Measurements from ENCODE around the gene HEXIM2. TPM values are rescaled to one million over a fixed set of nuclear protein-coding genes. Genes with fewer than 3 reads are reported as not detected.

The HEXIM2 gene
- total RNA-seq, 1 donor from 2014 or later = 13.0 TPM

GRCh38 chr17:45138911-45139532 lies 22.7 kb upstream of the HEXIM2 start:
- peaks cover 3% of the 10 kb centered on the region for H3K36me3 Mint-ChIP-seq (ENCODE audit: low read depth, unreplicated experiment)
- no peak overlapping the region for H3K4me3 Mint-ChIP-seq (ENCODE audit: unreplicated experiment)
- H3K27ac Mint-ChIP-seq (ENCODE audit: unreplicated experiment) = no peak overlapping the region
- H3K4me1 Mint-ChIP-seq (ENCODE audit: unreplicated experiment) = no peaks in the 10 kb centered on the region
- peaks cover 9% of the 10 kb centered on the region for H3K27me3 Mint-ChIP-seq (ENCODE audit: unreplicated experiment)
- H3K9me3 Mint-ChIP-seq (ENCODE audit: unreplicated experiment) = no peaks in the 10 kb centered on the region
- TF ChIP-seq CTCF (IDR thresholded peaks at IDR 0.05; ENCODE audit: unreplicated experiment) = no peak
- no peak for DNase-seq (ENCODE audit: low spot score)

- peaks cover 9% of the 10 kb centered on the region for H3K27me3 Mint-ChIP-seq (ENCODE audit: unreplicated experiment)
- no peak overlapping the region for H3K27ac Mint-ChIP-seq (ENCODE audit: unreplicated experiment)
- TF ChIP-seq CTCF (IDR thresholded peaks at IDR 0.05; ENCODE audit: unreplicated experiment) = no peak
- no peak overlapping the region for H3K4me3 Mint-ChIP-seq (ENCODE audit: unreplicated experiment)
- no peak for DNase-seq (ENCODE audit: low spot score)
- no peaks in the 10 kb centered on the region for H3K9me3 Mint-ChIP-seq (ENCODE audit: unreplicated experiment)
- peaks cover 3% of the 10 kb centered on the region for H3K36me3 Mint-ChIP-seq (ENCODE audit: low read depth, unreplicated experiment)
- no peaks in the 10 kb centered on the region for H3K4me1 Mint-ChIP-seq (ENCODE audit: unreplicated experiment)
Observed at GRCh38 chr17:45139533-45139920, 22.1 kb upstream of the HEXIM2 start.

- Mint-ChIP-seq H3K27me3 (ENCODE audit: unreplicated experiment) (peaks cover 15% of the 10 kb centered on the region), H3K27ac (ENCODE audit: unreplicated experiment) (no peak overlapping the region), H3K4me3 (ENCODE audit: unreplicated experiment) (peak overlapping the region; percentile 31), H3K9me3 (ENCODE audit: unreplicated experiment) (no peaks in the 10 kb centered on the region), H3K36me3 (ENCODE audit: low read depth, unreplicated experiment) (peaks cover 5% of the 10 kb centered on the region), H3K4me1 (ENCODE audit: unreplicated experiment) (peaks cover 12% of the 10 kb centered on the region)
- no peak for TF ChIP-seq CTCF (IDR thresholded peaks at IDR 0.05; ENCODE audit: unreplicated experiment)
- no peak for DNase-seq (ENCODE audit: low spot score)
Observed at GRCh38 chr17:45143094-45143670, 18.5 kb upstream of the HEXIM2 start.

GRCh38 chr17:45143767-45144198 lies 17.9 kb upstream of the HEXIM2 start:
- H3K9me3 Mint-ChIP-seq (ENCODE audit: unreplicated experiment) = no peaks in the 10 kb centered on the region
- H3K27ac Mint-ChIP-seq (ENCODE audit: unreplicated experiment) = no peak overlapping the region
- H3K27me3 Mint-ChIP-seq (ENCODE audit: unreplicated experiment) = peaks cover 20% of the 10 kb centered on the region
- peak overlapping the region; percentile 67 for H3K4me3 Mint-ChIP-seq (ENCODE audit: unreplicated experiment)
- H3K36me3 Mint-ChIP-seq (ENCODE audit: low read depth, unreplicated experiment) = peaks cover 3% of the 10 kb centered on the region
- peaks cover 12% of the 10 kb centered on the region for H3K4me1 Mint-ChIP-seq (ENCODE audit: unreplicated experiment)
- peak; percentile 47 for DNase-seq (ENCODE audit: low spot score)
- TF ChIP-seq CTCF (IDR thresholded peaks at IDR 0.05; ENCODE audit: unreplicated experiment) = no peak

Data from endothelial cell (in vitro differentiated cells).